Kidney (tissue), 14 donors: ENCODE data around the gene OSBP. TPM values are rescaled to one million over a fixed set of nuclear protein-coding genes. Genes with fewer than 3 reads are reported as not detected.
"Not testable (repeated sequence)": the region's sequence is repeated elsewhere in the genome, so short reads cannot be mapped to it uniquely, and the experiment has no call there.

Experiments used
- DNase-seq, 5 donors: peaks; one replicate each; pipeline ENCODE4 v3.0.0-alpha.2; 2013 to 2020
- FAIRE-seq: peaks from 2 replicates; lab custom pipeline; 2012; peaks lifted over from hg19 to GRCh38; lab: Jason Lieb, UNC
- H3K27ac ChIP-seq, 2 donors: one replicate each; pipeline ENCODE4 v1.7.0; 2013; ENCODE audit warnings: low read depth in 2 of 2, low read length in 2 of 2, inconsistent platforms in 1 of 2
- H3K27me3 ChIP-seq: one replicate; pipeline ENCODE4 v1.7.1; 2013; ENCODE audit warnings: low read length, inconsistent platforms; ENCODE audit not compliant: control insufficient read depth, insufficient read depth
- H3K36me3 ChIP-seq, 3 donors: one replicate each; pipeline versions ENCODE4 v1.7.0 to v1.7.1; 2013; ENCODE audit warnings: low read length in 3 of 3, control low read depth in 1 of 3, inconsistent platforms in 1 of 3; ENCODE audit not compliant: insufficient read depth in 3 of 3, control insufficient read depth in 2 of 3
- H3K4me1 ChIP-seq, 3 donors: one replicate each; pipeline versions ENCODE4 v1.7.0 to v1.7.1; 2013; ENCODE audit warnings: low read length in 3 of 3, inconsistent platforms in 1 of 3, low read depth in 1 of 3; ENCODE audit not compliant: control insufficient read depth in 2 of 3, insufficient read depth in 2 of 3
- H3K4me3 ChIP-seq, 3 donors: one replicate each; pipeline versions ENCODE4 v1.7.0 to v1.8.1; 2013; ENCODE audit warnings: low read length in 3 of 3, control low read depth in 1 of 3, inconsistent platforms in 1 of 3
- H3K9ac ChIP-seq, 3 donors: one replicate each; pipeline versions ENCODE4 v1.7.0 to v1.7.1; 2013; ENCODE audit warnings: low read length in 3 of 3, control low read depth in 1 of 3, inconsistent platforms in 1 of 3
- H3K9me3 ChIP-seq, 3 donors: one replicate each; pipeline versions ENCODE4 v1.7.0 to v1.7.1; 2013; ENCODE audit warnings: low read length in 3 of 3, control low read depth in 1 of 3, inconsistent platforms in 1 of 3; ENCODE audit not compliant: control insufficient read depth in 2 of 3, insufficient read depth in 1 of 3
- CTCF ChIP-seq: IDR thresholded peaks from 3 replicates; pipeline ENCODE4 v1.5.1; 2012; ENCODE audit warnings: mild to moderate bottlenecking, moderate library complexity, borderline replicate concordance; ENCODE audit not compliant: insufficient read depth; ENCODE audit errors: extremely low read depth
- intact Hi-C: fragments of 100-400 bp; cut with DNase I; formaldehyde crosslinking; loops from one replicate; pipeline ENCODE4 v1.11.1; 2022
- polyA plus RNA-seq: library from polyadenylated mRNA; stranded (reverse); fragments of 350-450 nt; fragmentation: Illumina TruSeq; extraction: RNeasy Lipid Tissue Mini Kit (QIAGEN cat#74804); gene quantifications from one replicate; pipeline ENCODE4 v1.2.3, GENCODE V29; 2014; ENCODE audit warnings: low read depth, low replicate concordance; ENCODE audit not compliant: insufficient read depth
- total RNA-seq: library from RNA; stranded (reverse); fragmentation: NEBNext Ultra II Directional; extraction: Animal tissue kit (Norgen Biotek cat#: 25700); gene quantifications from one replicate; pipeline ENCODE4 v1.2.1, GENCODE V29; 2021
- donor health status: control.
- donor health status: control.
- donor health status: control.
- donor health status: control.
- donor health status: control.
- donor health status: DM: yes; HTN: yes; CAD: no.
- donor health status: Normal renal cell carcinoma (clear cell type).

OSBP gene
- total and polyA plus RNA-seq, 2 donors from 2014 or later, result 25.9 to 53.8 TPM

- no peak overlapping the region for H3K27ac ChIP-seq
- no peaks in the 10 kb centered on the region for H3K9me3 ChIP-seq
- intact Hi-C loops, result no loop called here
- DNase-seq, result no peak
- no peak for FAIRE-seq
- no peaks in the 10 kb centered on the region for H3K4me1 ChIP-seq
- no peak overlapping the region for H3K9ac ChIP-seq
- no peaks in the 10 kb centered on the region for H3K27me3 ChIP-seq
- H3K36me3 ChIP-seq, result no peaks in the 10 kb centered on the region
- no peak overlapping the region for H3K4me3 ChIP-seq
- no peak for TF ChIP-seq CTCF
Observed at GRCh38 chr11:59548309-59548656, 67.3 kb downstream of the OSBP start.

DNA sequence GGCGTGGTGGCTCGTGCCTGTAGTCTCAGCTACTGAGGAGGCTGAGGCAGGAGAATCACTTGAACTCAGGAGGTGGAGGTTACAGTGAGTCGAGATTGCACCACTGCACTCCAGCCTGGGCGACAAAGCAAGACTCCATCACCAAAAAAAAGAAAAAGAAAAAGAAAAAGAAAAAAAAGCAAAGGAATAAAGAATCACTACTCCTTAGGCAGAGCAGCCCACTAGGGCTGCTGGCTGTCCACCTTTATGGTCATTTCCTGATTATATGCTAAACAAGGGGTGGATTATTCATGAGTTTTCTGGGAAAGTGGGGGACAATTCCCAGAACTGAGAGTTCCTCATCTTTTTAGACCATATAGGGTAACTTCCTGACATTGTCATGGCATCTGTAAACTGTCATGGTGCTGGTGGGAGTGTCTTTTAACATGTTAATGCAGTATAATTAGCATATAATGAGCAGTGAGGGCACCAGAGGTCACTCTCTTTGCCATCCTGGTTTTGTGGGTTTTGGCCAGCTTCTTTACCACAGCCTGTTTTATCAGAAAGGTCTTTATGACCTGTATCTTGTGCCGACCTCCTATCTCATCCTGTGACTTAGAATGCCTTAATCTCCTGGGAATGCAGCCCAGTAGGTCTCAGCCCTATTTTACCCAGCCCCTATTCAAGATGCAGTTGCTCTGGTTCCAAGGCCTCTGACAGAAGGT, 67.8 kb downstream of the OSBP start:
- H3K4me3 ChIP-seq, H3K9me3 ChIP-seq, H3K9ac ChIP-seq, intact Hi-C loops, DNase-seq, FAIRE-seq, H3K4me1 ChIP-seq, H3K27ac ChIP-seq, H3K27me3 ChIP-seq, H3K36me3 ChIP-seq: not testable (repeated sequence)

DNA sequence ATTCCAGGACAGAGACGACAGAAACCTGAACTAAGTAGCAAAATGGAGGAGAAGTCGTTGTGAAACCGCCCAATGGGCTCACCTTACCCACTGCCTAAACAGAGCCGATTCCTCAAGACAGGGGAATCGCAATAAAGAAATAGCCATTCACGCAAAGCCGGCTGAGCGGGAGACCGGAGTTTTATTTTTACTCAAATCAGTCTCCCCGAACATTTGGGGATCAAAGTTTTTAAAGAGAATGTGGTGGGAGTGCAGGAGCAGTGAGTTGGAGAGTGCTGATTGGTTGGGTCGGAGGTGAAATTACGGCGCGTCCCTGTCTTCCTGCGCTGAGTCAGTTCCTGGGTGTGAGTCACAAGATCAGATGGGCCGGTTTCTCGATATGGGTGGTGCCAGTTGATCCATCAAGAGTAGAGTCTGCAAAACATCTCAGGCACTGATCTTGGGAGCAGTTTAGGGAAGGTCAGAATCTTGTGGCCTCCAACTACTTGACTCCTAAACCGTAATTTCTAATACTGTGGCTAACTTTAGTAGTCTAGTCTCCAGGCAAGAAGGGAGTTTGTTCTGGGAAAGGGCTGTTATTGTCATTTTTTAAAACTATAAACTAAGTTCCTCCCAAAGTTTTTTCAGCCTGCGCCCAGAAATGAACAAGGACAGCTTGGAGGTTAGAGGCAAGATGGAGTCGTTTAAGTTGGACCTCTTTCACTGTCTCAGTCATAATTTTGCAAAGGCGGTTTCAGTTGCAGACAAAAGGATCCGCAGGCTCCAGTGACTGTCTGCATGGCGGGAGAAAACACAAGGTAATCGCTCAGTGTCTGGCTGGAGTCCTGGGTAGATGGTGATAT, 70.2 kb downstream of the OSBP start:
- Histone ChIP-seq H3K9ac (no peak overlapping the region), H3K36me3 (no peaks in the 10 kb centered on the region), H3K9me3 (no peaks in the 10 kb centered on the region), H3K27me3 (no peaks in the 10 kb centered on the region), H3K27ac (no peak overlapping the region), H3K4me3 (no peak overlapping the region), H3K4me1 (no peaks in the 10 kb centered on the region)
- no peak for FAIRE-seq
- DNase-seq, result no peak
- intact Hi-C loops, result no loop called here
- no peak for TF ChIP-seq CTCF

GRCh38 chr11:59544869-59545178, 70.8 kb downstream of the OSBP start:
- Histone ChIP-seq H3K4me3 (no peak overlapping the region), H3K36me3 (no peaks in the 10 kb centered on the region), H3K27me3 (no peaks in the 10 kb centered on the region), H3K9me3 (no peaks in the 10 kb centered on the region), H3K9ac (no peak overlapping the region), H3K4me1 (no peaks in the 10 kb centered on the region), H3K27ac (no peak overlapping the region)
- no peak for TF ChIP-seq CTCF
- intact Hi-C loops, result no loop called here
- FAIRE-seq (no peak), DNase-seq (no peak)

DNA sequence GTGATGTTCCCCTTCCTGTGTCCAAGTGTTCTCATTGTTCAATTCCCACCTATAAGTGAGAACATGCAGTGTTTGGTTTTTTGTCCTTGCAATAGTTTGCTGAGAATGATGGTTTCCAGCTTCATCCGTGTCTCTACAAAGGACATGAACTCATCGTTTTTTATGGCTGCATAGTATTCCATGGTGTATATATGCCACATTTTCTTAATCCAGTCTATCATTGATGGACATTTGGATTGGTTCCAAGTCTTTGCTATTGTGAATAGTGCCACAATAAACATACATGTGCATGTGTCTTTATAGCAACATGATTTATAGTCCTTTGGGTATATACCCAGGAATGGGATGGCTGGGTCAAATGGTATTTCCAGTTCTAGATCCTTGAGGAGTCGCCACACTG, 71.9 kb downstream of the OSBP start:
- H3K27me3 ChIP-seq, H3K4me1 ChIP-seq, H3K9ac ChIP-seq, H3K36me3 ChIP-seq, intact Hi-C loops, H3K27ac ChIP-seq, DNase-seq, FAIRE-seq, H3K9me3 ChIP-seq, H3K4me3 ChIP-seq: not testable (repeated sequence)
